HG03280 (cell line): ENCODE data around the gene POP7.

Experiments
- ATAC-seq: cut with Tn5 transposase; IDR thresholded peaks from one replicate; pipeline ENCODE4 v1.9.1; 2021; ENCODE audit warnings: mild to moderate bottlenecking, moderate library complexity; ENCODE audit not compliant: unreplicated experiment

POP7 gene

GRCh38 chr7:100679129-100679926 is 26.6 kb upstream of the POP7 start:
- ATAC-seq = no peak

- no peak for ATAC-seq
Observed at GRCh38 chr7:100679927-100680575, 25.9 kb upstream of the POP7 start.

- ATAC-seq = no peak
Observed at GRCh38 chr7:100680576-100681271, 25.2 kb upstream of the POP7 start.

- ATAC-seq = no peak
Observed at GRCh38 chr7:100681491-100682227, 24.3 kb upstream of the POP7 start.

GRCh38 chr7:100682228-100682741 is 23.6 kb upstream of the POP7 start:
- ATAC-seq = no peak

- ATAC-seq = no peak
Observed at GRCh38 chr7:100682991-100683658, 22.8 kb upstream of the POP7 start.

- no peak for ATAC-seq
Observed at GRCh38 chr7:100683659-100684533, 22.0 kb upstream of the POP7 start.

GRCh38 chr7:100684534-100685042 is 21.3 kb upstream of the POP7 start:
- ATAC-seq = no peak

- ATAC-seq = no peak
Observed at GRCh38 chr7:100685049-100685605, 20.8 kb upstream of the POP7 start.

GRCh38 chr7:100685631-100686145 is 20.2 kb upstream of the POP7 start:
- no peak for ATAC-seq

- no peak for ATAC-seq
Observed at GRCh38 chr7:100686201-100686821, 19.6 kb upstream of the POP7 start.

- no peak for ATAC-seq
Observed at GRCh38 chr7:100686822-100687211, 19.1 kb upstream of the POP7 start.

GRCh38 chr7:100687261-100687660 is 18.7 kb upstream of the POP7 start:
- ATAC-seq = no peak

GRCh38 chr7:100687751-100688300 is 18.1 kb upstream of the POP7 start:
- ATAC-seq = no peak

GRCh38 chr7:100688326-100688860 is 17.5 kb upstream of the POP7 start:
- no peak for ATAC-seq

- ATAC-seq = no peak
Observed at GRCh38 chr7:100689230-100690135, 16.4 kb upstream of the POP7 start.
